HG03103 (cell line): ENCODE results near the gene INSM1.
"Not testable (repeated sequence)": the region's sequence is repeated elsewhere in the genome, so short reads cannot be mapped to it uniquely, and the experiment has no call there.

Experiments
- ATAC-seq: cut with Tn5 transposase; IDR thresholded peaks from one replicate; pipeline ENCODE4 v1.9.1; 2021; ENCODE audit warnings: low read depth; ENCODE audit not compliant: unreplicated experiment

The INSM1 gene

GRCh38 chr20:20367575-20368417 is at the start of gene INSM1:
Gene INSM1, plus strand, starts transcription at chr20:20368104. Its CDS starts 164 bp downstream, at chr20:20368268.
- ATAC-seq, result no peak

- ATAC-seq, result no peak
Measured at GRCh38 chr20:20318365-20319161, 49.3 kb upstream of the INSM1 start.

GRCh38 chr20:20321134-20321533 is 46.8 kb upstream of the INSM1 start:
- ATAC-seq, result no peak

GRCh38 chr20:20321917-20322316 is 46.0 kb upstream of the INSM1 start:
- no peak for ATAC-seq

GRCh38 chr20:20322912-20323311 is 45.0 kb upstream of the INSM1 start:
- no peak for ATAC-seq

- ATAC-seq, result no peak
Measured at GRCh38 chr20:20327746-20328145, 40.2 kb upstream of the INSM1 start.

- no peak for ATAC-seq
Measured at GRCh38 chr20:20329564-20329963, 38.3 kb upstream of the INSM1 start.

- no peak for ATAC-seq
Measured at GRCh38 chr20:20331156-20331555, 36.7 kb upstream of the INSM1 start.

- no peak for ATAC-seq
Measured at GRCh38 chr20:20331817-20332216, 36.1 kb upstream of the INSM1 start.

- no peak for ATAC-seq
Measured at GRCh38 chr20:20333866-20334265, 34.0 kb upstream of the INSM1 start.

- peak; percentile 89 for ATAC-seq
Measured at GRCh38 chr20:20334489-20334888, 33.4 kb upstream of the INSM1 start.

- no peak for ATAC-seq
Measured at GRCh38 chr20:20338133-20338730, 29.7 kb upstream of the INSM1 start.

GRCh38 chr20:20340443-20340842 is 27.5 kb upstream of the INSM1 start:
- no peak for ATAC-seq

GRCh38 chr20:20341371-20341770 is 26.5 kb upstream of the INSM1 start:
- ATAC-seq, result no peak

- no peak for ATAC-seq
Measured at GRCh38 chr20:20342066-20342465, 25.8 kb upstream of the INSM1 start.

- ATAC-seq, result no peak
Measured at GRCh38 chr20:20343932-20344331, 24.0 kb upstream of the INSM1 start.

- ATAC-seq, result no peak
Measured at GRCh38 chr20:20344476-20344875, 23.4 kb upstream of the INSM1 start.

- no peak for ATAC-seq
Measured at GRCh38 chr20:20353576-20353975, 14.3 kb upstream of the INSM1 start.

GRCh38 chr20:20355503-20355902 is 12.4 kb upstream of the INSM1 start:
- ATAC-seq, result not testable (repeated sequence)

GRCh38 chr20:20358801-20359200 is 9.1 kb upstream of the INSM1 start:
- no peak for ATAC-seq

GRCh38 chr20:20359628-20360027 is 8.3 kb upstream of the INSM1 start:
- no peak for ATAC-seq
